HepG2 (cell line): Measurements from ENCODE around the gene SMURF2. TPM values are rescaled to one million over a fixed set of nuclear protein-coding genes. Genes with fewer than 3 reads are reported as not detected.
A peak's percentile ranks its signal among the peaks of the same experiment; 100 is the strongest.

Experiments used
- CBX2 ChIP-seq, 2 experiments: fragments of 200-600 bp in 1 of 2; sonication (generic); formaldehyde crosslinking in 1 of 2; IDR thresholded peaks; 2 replicates each; pipeline versions ENCODE4 v1.7.0 to v1.8.1; 2018 to 2022; ENCODE audit warnings: low read depth in 2 of 2, low read length in 1 of 2, mild to moderate bottlenecking in 1 of 2, missing genetic modification reagents in 1 of 2
- EED ChIP-seq: sonication (generic); formaldehyde crosslinking; IDR thresholded peaks from 2 replicates; pipeline ENCODE4 v1.5.0; 2020; ENCODE audit warnings: mild to moderate bottlenecking, missing genetic modification reagents
- EP300 ChIP-seq, 3 experiments: sonication (generic) in 1 of 3; formaldehyde crosslinking in 1 of 3; IDR thresholded peaks; 2 replicates each; pipeline versions ENCODE4 v1.5.1 to v1.6.1; 2011 to 2020; ENCODE audit warnings: low read depth in 2 of 3, low read length in 2 of 3, borderline replicate concordance in 1 of 3, improper control_type of control experiment in 1 of 3, mild to moderate bottlenecking in 1 of 3, missing genetic modification reagents in 1 of 3, moderate library complexity in 1 of 3
- NCOR1 ChIP-seq: fragments of 200-600 bp; sonication (generic); IDR thresholded peaks from 2 replicates; pipeline ENCODE4 v1.7.0; 2017; ENCODE audit warnings: antibody characterized with exemption, low read length, borderline replicate concordance
- SETDB1 ChIP-seq: sonication (generic); formaldehyde crosslinking; IDR thresholded peaks from 2 replicates; pipeline ENCODE4 v1.5.1; 2020; ENCODE audit warnings: missing genetic modification reagents, mild to moderate bottlenecking, borderline replicate concordance
- SIX1 ChIP-seq: sonication (generic); formaldehyde crosslinking; IDR thresholded peaks from 2 replicates; pipeline ENCODE4 v1.4.0; 2020; ENCODE audit warnings: missing genetic modification reagents, borderline replicate concordance
- SMC3 ChIP-seq: IDR thresholded peaks from 2 replicates; pipeline ENCODE4 v1.6.1; 2011; ENCODE audit warnings: low read length, improper control_type of control experiment
- TCF7L2 ChIP-seq: IDR thresholded peaks from 2 replicates; pipeline ENCODE4 v1.6.1; 2011; ENCODE audit warnings: mild to moderate bottlenecking, low read depth, low read length, moderate library complexity
- THYN1 ChIP-seq: sonication (generic); formaldehyde crosslinking; IDR thresholded peaks from 2 replicates; pipeline ENCODE4 v1.8.1; 2023; ENCODE audit warnings: low read depth, mild to moderate bottlenecking, moderate library complexity, missing genetic modification reagents, borderline replicate concordance
- ZNF350 ChIP-seq: sonication (generic); formaldehyde crosslinking; IDR thresholded peaks from 2 replicates; pipeline ENCODE4 v1.4.0; 2020; ENCODE audit warnings: mild to moderate bottlenecking, low read depth, missing genetic modification reagents, borderline replicate concordance
- ZNF441 ChIP-seq: sonication (generic); formaldehyde crosslinking; IDR thresholded peaks from 2 replicates; pipeline ENCODE4 v1.7.0; 2021; ENCODE audit warnings: missing genetic modification reagents, borderline replicate concordance
- ZNF589 ChIP-seq: sonication (generic); formaldehyde crosslinking; conservative IDR thresholded peaks from 2 replicates; pipeline ENCODE4 v1.8.0; 2022; ENCODE audit warnings: mild to moderate bottlenecking, moderate library complexity, missing genetic modification reagents
- ZNF709 ChIP-seq: sonication (generic); formaldehyde crosslinking; IDR thresholded peaks from 2 replicates; pipeline ENCODE4 v1.5.0; 2020; ENCODE audit warnings: mild to moderate bottlenecking, missing genetic modification reagents
- polyA plus RNA-seq, 8 experiments: library from polyadenylated mRNA; depleted of rRNA in 3 of 8; stranded (reverse) in 7 of 8; unstranded in 1 of 8; fragments of >200 nt; fragmentation: Illumina TruSeq in 4 of 8; extraction: Trizol in 4 of 8; gene quantifications; 2 replicates each; pipeline versions ENCODE4 v1.2.1 to v1.2.3, GENCODE V29; 2011 to 2016; ENCODE audit warnings: low read depth in 4 of 8, missing spikeins in 1 of 8, mixed read lengths in 1 of 8; ENCODE audit not compliant: insufficient read depth in 1 of 8
- total RNA-seq, 5 experiments: library from RNA; depleted of rRNA; stranded (reverse); fragments of >200 nt; fragmentation: Illumina TruSeq; extraction: Trizol; gene quantifications; 2 replicates each; pipeline ENCODE4 v1.2.3, GENCODE V29; 2016; ENCODE audit warnings: low read depth in 1 of 5
- TF ChIP-seq, protein P1 (sequence below): IDR thresholded peaks from 2 replicates; pipeline ENCODE4 v1.6.1; 2016; ENCODE audit warnings: control low read depth
- TF ChIP-seq, protein P2 (sequence below): fragments of 450-650 bp; IDR thresholded peaks from 2 replicates; pipeline ENCODE4 v1.6.1; 2017
- TF ChIP-seq, protein P3 (sequence below): sonication (generic); formaldehyde crosslinking; IDR thresholded peaks from 2 replicates; pipeline ENCODE4 v1.4.0; 2020; ENCODE audit warnings: missing genetic modification reagents
- TF ChIP-seq, protein P4 (sequence below): sonication (generic); formaldehyde crosslinking; IDR thresholded peaks from 2 replicates; pipeline ENCODE4 v1.5.1; 2020; ENCODE audit warnings: missing genetic modification reagents, mild to moderate bottlenecking, borderline replicate concordance
- TF ChIP-seq, protein P5 (sequence below): sonication (generic); formaldehyde crosslinking; IDR thresholded peaks from 2 replicates; pipeline ENCODE4 v1.5.1; 2020; ENCODE audit warnings: missing genetic modification reagents, mild to moderate bottlenecking, borderline replicate concordance

Gene SMURF2
- total and polyA plus RNA-seq, 2 of the 13 experiments (the other 11 are each of a cell fraction or from before 2014, with no cell fraction given): 14.9 to 24.3 TPM

DNA sequence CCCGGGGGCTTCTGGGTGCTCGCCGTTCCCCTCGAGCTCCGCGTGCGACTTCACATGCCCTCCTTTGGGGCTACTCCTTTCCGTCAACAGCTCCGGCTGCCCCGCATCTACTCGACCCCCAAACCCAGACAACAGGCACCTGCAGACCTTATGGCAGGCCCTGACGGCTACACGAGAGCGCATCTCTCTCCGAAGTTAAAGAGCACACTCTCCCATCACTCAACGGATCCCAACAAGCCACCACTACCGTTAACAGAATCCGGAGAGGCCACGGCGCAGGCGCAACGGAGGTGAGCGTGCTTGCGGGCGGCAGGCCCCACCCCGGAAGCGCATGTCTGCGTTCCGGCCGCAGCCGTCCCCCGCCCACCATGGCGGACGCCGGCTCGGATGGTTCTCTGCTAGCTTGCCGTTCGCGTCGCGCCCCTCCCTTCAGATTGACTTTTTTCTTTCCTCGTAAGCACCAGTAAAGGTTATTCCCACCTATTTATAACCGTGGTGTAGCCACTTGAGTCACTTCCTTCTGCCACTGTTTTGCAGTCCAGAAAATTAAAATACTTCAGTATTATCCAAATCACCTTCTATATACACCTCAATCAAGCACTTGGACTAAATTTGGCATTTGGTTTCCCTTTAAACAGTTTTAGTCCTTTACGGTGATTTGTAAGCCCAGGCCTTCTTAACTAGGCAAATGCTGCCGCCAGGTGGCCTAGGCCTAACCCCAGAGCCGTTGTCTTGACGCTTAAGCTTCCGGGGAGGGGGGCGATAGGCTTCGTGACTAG lies 165.1 kb downstream of the SMURF2 start, which contains the start of gene POLG2 (continued):
- TF ChIP-seq TCF7L2: no peak
- TF ChIP-seq SIX1: 0 out of 2 replicates have a peak, but pooled peaks have one; percentile 9
- peak; percentile 39; the same call in 1 of the 2 replicates for TF ChIP-seq SMC3
- TF ChIP-seq EP300 (IDR thresholded peaks at IDR 0.05; ENCODE audit: low read depth in 2 of 2, low read length in 2 of 2): peak in 1 of 2 experiments; percentile 69; a peak in 1 of 4 replicates
- no peak for TF ChIP-seq EP300 (CRISPR knock-in tag; IDR thresholded peaks at IDR 0.05; ENCODE audit: borderline replicate concordance)
- TF ChIP-seq, protein P1, sequence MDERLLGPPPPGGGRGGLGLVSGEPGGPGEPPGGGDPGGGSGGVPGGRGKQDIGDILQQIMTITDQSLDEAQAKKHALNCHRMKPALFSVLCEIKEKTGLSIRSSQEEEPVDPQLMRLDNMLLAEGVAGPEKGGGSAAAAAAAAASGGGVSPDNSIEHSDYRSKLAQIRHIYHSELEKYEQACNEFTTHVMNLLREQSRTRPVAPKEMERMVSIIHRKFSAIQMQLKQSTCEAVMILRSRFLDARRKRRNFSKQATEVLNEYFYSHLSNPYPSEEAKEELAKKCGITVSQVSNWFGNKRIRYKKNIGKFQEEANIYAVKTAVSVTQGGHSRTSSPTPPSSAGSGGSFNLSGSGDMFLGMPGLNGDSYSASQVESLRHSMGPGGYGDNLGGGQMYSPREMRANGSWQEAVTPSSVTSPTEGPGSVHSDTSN (CRISPR knock-in tag): no peak; the same call in 1 of the 2 replicates
- TF ChIP-seq, protein P2, sequence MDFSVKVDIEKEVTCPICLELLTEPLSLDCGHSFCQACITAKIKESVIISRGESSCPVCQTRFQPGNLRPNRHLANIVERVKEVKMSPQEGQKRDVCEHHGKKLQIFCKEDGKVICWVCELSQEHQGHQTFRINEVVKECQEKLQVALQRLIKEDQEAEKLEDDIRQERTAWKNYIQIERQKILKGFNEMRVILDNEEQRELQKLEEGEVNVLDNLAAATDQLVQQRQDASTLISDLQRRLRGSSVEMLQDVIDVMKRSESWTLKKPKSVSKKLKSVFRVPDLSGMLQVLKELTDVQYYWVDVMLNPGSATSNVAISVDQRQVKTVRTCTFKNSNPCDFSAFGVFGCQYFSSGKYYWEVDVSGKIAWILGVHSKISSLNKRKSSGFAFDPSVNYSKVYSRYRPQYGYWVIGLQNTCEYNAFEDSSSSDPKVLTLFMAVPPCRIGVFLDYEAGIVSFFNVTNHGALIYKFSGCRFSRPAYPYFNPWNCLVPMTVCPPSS: no peak
- peak; percentile 91 for TF ChIP-seq ZNF441 (CRISPR knock-in tag)
- TF ChIP-seq THYN1 (CRISPR knock-in tag): no peak
- no peak for TF ChIP-seq SETDB1
- TF ChIP-seq, protein P3, sequence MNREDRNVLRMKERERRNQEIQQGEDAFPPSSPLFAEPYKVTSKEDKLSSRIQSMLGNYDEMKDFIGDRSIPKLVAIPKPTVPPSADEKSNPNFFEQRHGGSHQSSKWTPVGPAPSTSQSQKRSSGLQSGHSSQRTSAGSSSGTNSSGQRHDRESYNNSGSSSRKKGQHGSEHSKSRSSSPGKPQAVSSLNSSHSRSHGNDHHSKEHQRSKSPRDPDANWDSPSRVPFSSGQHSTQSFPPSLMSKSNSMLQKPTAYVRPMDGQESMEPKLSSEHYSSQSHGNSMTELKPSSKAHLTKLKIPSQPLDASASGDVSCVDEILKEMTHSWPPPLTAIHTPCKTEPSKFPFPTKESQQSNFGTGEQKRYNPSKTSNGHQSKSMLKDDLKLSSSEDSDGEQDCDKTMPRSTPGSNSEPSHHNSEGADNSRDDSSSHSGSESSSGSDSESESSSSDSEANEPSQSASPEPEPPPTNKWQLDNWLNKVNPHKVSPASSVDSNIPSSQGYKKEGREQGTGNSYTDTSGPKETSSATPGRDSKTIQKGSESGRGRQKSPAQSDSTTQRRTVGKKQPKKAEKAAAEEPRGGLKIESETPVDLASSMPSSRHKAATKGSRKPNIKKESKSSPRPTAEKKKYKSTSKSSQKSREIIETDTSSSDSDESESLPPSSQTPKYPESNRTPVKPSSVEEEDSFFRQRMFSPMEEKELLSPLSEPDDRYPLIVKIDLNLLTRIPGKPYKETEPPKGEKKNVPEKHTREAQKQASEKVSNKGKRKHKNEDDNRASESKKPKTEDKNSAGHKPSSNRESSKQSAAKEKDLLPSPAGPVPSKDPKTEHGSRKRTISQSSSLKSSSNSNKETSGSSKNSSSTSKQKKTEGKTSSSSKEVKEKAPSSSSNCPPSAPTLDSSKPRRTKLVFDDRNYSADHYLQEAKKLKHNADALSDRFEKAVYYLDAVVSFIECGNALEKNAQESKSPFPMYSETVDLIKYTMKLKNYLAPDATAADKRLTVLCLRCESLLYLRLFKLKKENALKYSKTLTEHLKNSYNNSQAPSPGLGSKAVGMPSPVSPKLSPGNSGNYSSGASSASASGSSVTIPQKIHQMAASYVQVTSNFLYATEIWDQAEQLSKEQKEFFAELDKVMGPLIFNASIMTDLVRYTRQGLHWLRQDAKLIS (CRISPR knock-in tag): no peak; the same call in 1 of the 2 replicates
- TF ChIP-seq ZNF350 (CRISPR knock-in tag): peak; percentile 97
- TF ChIP-seq, protein P4, sequence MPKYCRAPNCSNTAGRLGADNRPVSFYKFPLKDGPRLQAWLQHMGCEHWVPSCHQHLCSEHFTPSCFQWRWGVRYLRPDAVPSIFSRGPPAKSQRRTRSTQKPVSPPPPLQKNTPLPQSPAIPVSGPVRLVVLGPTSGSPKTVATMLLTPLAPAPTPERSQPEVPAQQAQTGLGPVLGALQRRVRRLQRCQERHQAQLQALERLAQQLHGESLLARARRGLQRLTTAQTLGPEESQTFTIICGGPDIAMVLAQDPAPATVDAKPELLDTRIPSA (CRISPR knock-in tag): peak; percentile 87; the same call in 1 of the 2 replicates
- peak; percentile 74; the same call in 1 of the 2 replicates for TF ChIP-seq EED (CRISPR knock-in tag)
- TF ChIP-seq, protein P5, sequence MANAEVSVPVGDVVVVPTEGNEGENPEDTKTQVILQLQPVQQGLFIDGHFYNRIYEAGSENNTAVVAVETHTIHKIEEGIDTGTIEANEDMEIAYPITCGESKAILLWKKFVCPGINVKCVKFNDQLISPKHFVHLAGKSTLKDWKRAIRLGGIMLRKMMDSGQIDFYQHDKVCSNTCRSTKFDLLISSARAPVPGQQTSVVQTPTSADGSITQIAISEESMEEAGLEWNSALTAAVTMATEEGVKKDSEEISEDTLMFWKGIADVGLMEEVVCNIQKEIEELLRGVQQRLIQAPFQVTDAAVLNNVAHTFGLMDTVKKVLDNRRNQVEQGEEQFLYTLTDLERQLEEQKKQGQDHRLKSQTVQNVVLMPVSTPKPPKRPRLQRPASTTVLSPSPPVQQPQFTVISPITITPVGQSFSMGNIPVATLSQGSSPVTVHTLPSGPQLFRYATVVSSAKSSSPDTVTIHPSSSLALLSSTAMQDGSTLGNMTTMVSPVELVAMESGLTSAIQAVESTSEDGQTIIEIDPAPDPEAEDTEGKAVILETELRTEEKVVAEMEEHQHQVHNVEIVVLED (CRISPR knock-in tag): peak; percentile 96
- TF ChIP-seq ZNF589 (CRISPR knock-in tag): no peak; the same call in 1 of the 2 replicates
- TF ChIP-seq NCOR1: 0 out of 2 replicates have a peak, but pooled peaks have one; percentile 38
- no peak for TF ChIP-seq CBX2 (IDR thresholded peaks at IDR 0.05; ENCODE audit: low read depth, low read length)
- TF ChIP-seq CBX2 (CRISPR knock-in tag; IDR thresholded peaks at IDR 0.05; ENCODE audit: low read depth): peak; percentile 53; the same call in 1 of the 2 replicates
- peak; percentile 92 for TF ChIP-seq ZNF709 (CRISPR knock-in tag)
